Heart left ventricle (tissue), 16 donors: ENCODE data around the gene RNF133. TPM values are rescaled to one million over a fixed set of nuclear protein-coding genes. Genes with fewer than 3 reads are reported as not detected.

ENCODE experiments used
- ATAC-seq, 4 donors: fragments of 200-7000 bp; cut with Tn5 transposase; one replicate each; pipeline ENCODE4 v1.9.1; 2020 to 2022; ENCODE audit warnings: moderate library complexity in 4 of 4, mild to moderate bottlenecking in 3 of 4, moderate number of reproducible peaks in 1 of 4
- DNase-seq, 5 donors: peaks; one replicate each; pipeline ENCODE4 v3.0.0-alpha.2; 2020
- H3K27ac ChIP-seq, 12 donors: fragments of 200-600 bp; sonication (generic) in 4 of 12; one replicate each; pipeline versions ENCODE4 v1.5.0 to v1.8.0; 2016 to 2022; ENCODE audit warnings: mild to moderate bottlenecking in 2 of 12
- H3K27me3 ChIP-seq, 9 donors: fragments of 200-600 bp; sonication (generic) in 2 of 9; one replicate each; pipeline versions ENCODE4 v1.5.1 to v1.8.0; 2016 to 2022; ENCODE audit warnings: mild to moderate bottlenecking in 3 of 9
- H3K36me3 ChIP-seq, 9 donors: fragments of 200-600 bp; sonication (generic) in 2 of 9; one replicate each; pipeline versions ENCODE4 v1.5.0 to v1.8.0; 2018 to 2022; ENCODE audit warnings: mild to moderate bottlenecking in 2 of 9
- H3K4me1 ChIP-seq, 12 donors: fragments of 200-600 bp; sonication (generic) in 4 of 12; one replicate each; pipeline versions ENCODE4 v1.5.0 to v1.8.0; 2016 to 2022; ENCODE audit warnings: mild to moderate bottlenecking in 3 of 12
- H3K4me3 ChIP-seq, 12 donors: fragments of 200-600 bp; sonication (generic) in 4 of 12; one replicate each; pipeline versions ENCODE4 v1.5.0 to v1.8.0; 2017 to 2022; ENCODE audit warnings: mild to moderate bottlenecking in 9 of 12, moderate library complexity in 4 of 12
- H3K9me3 ChIP-seq, 12 donors: fragments of 200-600 bp; sonication (generic) in 4 of 12; one replicate each; pipeline versions ENCODE4 v1.5.0 to v1.8.0; 2016 to 2022; ENCODE audit warnings: mild to moderate bottlenecking in 1 of 12
- POLR2A ChIP-seq, 2 donors: fragments of 450-650 bp; IDR thresholded peaks; one replicate each; pipeline ENCODE4 v1.6.1; 2017; ENCODE audit warnings: antibody characterized with exemption in 2 of 2, mild to moderate bottlenecking in 2 of 2, moderate library complexity in 2 of 2
- WGBS, 4 donors: extraction: QIAGEN DNeasy Blood & Tissue Kit in 2 of 4; methylation state at CpG; one replicate each; pipeline versions ENCODE4 v1.1.5 to v1.1.7; 2013 to 2018; 5-methylcytosine and 5-hydroxymethylcytosine counted together
- intact Hi-C, 10 donors: fragments of 100-400 bp; cut with DNase I; formaldehyde crosslinking; loops; one replicate each; pipeline versions ENCODE4 v1.11.1 to v1.14.2; 2022
- polyA plus RNA-seq, 2 donors: library from polyadenylated mRNA; stranded (reverse); fragments of 200-250 nt; gene quantifications; one replicate each; pipeline ENCODE4 v1.2.3, GENCODE V29; 2013
- total RNA-seq, 9 donors: library from RNA; depleted of rRNA in 2 of 9; stranded (reverse); fragments of >200 nt in 2 of 9; fragmentation: NEBNext Ultra II Directional in 3 of 9; extraction: Animal tissue kit (Norgen Biotek cat#: 25700) in 3 of 9; gene quantifications; one replicate each; pipeline versions ENCODE4 v1.1.0 to v1.2.4, GENCODE V29; 2016 to 2023
- TF ChIP-seq, protein P1 (sequence below), 12 donors: fragments of 200-600 bp; sonication (generic) in 4 of 12; IDR thresholded peaks; one replicate each; pipeline versions ENCODE4 v1.5.0 to v1.8.0; 2018 to 2022; ENCODE audit warnings: antibody characterized with exemption in 12 of 12, mild to moderate bottlenecking in 5 of 12
- donor health status: ischemic (EF 13 %, LVEDD 7.1; RV severe dilation, severe dysfunction).
- donor health status: healthy with polysubstance abuse.
- donor health status: DM: no; HTN: yes; CAD: no.
- donor health status: DM: no; HTN: no; CAD: no.
- donor health status: ischemic (EF 25% LVEDD 6.9; RV normal size, moderate dysfunction).
- donor health status: ischemic (EF 25% LVEDD 5.7; RV mildly dilated, moderate dysfunction).
- donor health status: healthy.
- donor health status: DM: yes; HTN: yes; CAD: no.
- donor health status: ischemic (EF 35%, LVEDD 5.7; RV mildly dilated, moderate dysfunction).
- donor health status: nonischemic (EF 11% LVEDD 7.7; RV severe dilation, severe dysfunction).
- donor health status: DM: yes; HTN: yes; CAD: no.
- donor health status: PGD.
- donor health status: ischemic (EF 29% LVEDD 5.4; RV normal size, mild dysfunction).
- donor health status: nonischemic (EF 23%, LVEDD 6.1; RV moderate dilation, normal function).

Gene RNF133
- total and polyA plus RNA-seq, 11 donors: 0.06 to 0.69 (median 0.29) TPM; not detected in 4

- Histone ChIP-seq H3K27ac (no peak overlapping the region), H3K4me3 (no peak overlapping the region), H3K36me3 (no peaks in the 10 kb centered on the region), H3K9me3 (no peaks in the 10 kb centered on the region), H3K27me3 (no peaks in the 10 kb centered on the region), H3K4me1 (no peaks in the 10 kb centered on the region)
- no peak for ATAC-seq
- no peak for DNase-seq
- 93 to 100% (median 96%) methylated on average over 3 of the region's 3 CpGs for WGBS, 4 donors
- intact Hi-C loops: no loop called here
- no peak for TF ChIP-seq POLR2A (IDR thresholded peaks at IDR 0.05)
- TF ChIP-seq, protein P1, sequence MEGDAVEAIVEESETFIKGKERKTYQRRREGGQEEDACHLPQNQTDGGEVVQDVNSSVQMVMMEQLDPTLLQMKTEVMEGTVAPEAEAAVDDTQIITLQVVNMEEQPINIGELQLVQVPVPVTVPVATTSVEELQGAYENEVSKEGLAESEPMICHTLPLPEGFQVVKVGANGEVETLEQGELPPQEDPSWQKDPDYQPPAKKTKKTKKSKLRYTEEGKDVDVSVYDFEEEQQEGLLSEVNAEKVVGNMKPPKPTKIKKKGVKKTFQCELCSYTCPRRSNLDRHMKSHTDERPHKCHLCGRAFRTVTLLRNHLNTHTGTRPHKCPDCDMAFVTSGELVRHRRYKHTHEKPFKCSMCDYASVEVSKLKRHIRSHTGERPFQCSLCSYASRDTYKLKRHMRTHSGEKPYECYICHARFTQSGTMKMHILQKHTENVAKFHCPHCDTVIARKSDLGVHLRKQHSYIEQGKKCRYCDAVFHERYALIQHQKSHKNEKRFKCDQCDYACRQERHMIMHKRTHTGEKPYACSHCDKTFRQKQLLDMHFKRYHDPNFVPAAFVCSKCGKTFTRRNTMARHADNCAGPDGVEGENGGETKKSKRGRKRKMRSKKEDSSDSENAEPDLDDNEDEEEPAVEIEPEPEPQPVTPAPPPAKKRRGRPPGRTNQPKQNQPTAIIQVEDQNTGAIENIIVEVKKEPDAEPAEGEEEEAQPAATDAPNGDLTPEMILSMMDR (IDR thresholded peaks at IDR 0.05): no peak
Measured at GRCh38 chr7:122692769-122693309, 6.1 kb downstream of the RNF133 start.

DNA sequence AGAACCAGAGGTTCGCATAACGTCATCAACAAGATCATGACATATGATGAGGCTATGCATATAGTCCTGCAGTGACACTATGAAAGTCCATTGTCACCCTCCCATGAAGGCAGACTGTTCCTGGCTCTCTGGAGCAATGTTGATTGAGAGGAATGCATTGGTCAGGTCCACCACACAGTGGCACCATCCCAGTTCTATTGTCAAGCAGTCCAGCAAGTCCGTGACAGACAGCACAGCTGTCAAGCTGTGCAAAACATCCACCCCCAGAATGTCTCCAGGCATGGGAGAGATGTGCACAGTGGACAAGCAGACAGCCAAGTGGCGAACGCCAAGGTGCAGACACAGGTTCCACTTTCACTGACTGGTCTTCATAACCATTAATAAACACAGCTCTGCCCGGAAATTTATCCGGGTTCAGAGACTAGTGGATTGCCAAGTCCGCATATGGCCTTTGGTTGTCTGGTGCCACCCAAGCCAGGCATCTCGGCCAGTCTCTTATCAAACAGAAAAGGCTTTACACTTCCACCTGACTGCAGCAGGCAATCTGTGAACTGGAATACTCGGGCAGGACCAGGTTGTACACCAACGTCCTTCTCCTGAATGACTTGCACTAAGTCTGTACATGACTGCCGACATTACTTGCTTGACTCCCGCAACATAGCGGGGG, 7.2 kb downstream of the RNF133 start:
- intact Hi-C loops: no loop called here
- no peak overlapping the region for H3K27ac ChIP-seq
- ATAC-seq (peak in 2 of 4 donors; percentile 14 to 33), DNase-seq (no peak)
- TF ChIP-seq, protein P1 (IDR thresholded peaks at IDR 0.05): no peak
- no peak for TF ChIP-seq POLR2A (IDR thresholded peaks at IDR 0.05)
- no peaks in the 10 kb centered on the region for H3K36me3 ChIP-seq
- no peak overlapping the region for H3K4me3 ChIP-seq
- no peaks in the 10 kb centered on the region for H3K27me3 ChIP-seq
- WGBS, 4 donors: 84 to 90% (median 89%) methylated on average over 14 of the region's 14 CpGs
- no peaks in the 10 kb centered on the region for H3K9me3 ChIP-seq
- no peaks in the 10 kb centered on the region for H3K4me1 ChIP-seq

DNA sequence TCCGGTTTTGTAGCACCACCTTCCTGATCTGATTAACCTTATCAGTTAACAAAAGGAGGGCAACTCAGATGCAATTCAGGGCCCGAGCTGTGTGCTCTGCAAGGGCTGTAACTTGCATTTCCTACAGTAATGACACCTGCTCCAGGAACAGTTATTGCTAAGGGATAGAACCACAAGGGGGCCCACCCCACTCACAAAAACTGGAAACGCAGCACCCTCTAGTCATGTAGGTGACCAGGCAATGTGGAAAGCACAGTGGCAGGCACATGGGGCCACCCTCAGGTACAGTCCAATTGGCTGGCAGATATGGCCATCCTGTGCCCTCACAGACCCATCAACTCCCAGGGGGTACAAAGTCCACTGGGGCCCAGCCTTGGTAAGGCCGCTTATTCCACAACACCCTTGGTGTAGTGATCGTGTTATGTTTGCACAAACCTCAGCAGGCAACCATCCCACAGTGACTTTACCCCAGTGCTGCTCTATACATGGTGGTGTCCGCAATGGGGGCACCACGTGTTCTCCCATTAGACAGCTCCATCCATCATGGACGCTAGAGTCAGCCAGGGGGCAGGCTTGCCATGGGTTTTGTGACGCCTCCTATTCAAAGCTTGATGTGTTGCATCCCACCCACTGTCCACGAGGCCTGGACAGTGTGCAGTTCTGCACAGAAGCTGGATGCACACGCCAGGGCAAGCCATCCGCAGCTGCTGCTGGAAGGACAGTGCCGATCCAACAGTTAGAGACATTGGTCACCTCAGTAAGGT, 9.4 kb downstream of the RNF133 start:
- ATAC-seq: peak in 2 of 4 donors; percentile 10 to 18
- H3K27me3 ChIP-seq: no peaks in the 10 kb centered on the region
- H3K27ac ChIP-seq: no peak overlapping the region
- no peak for TF ChIP-seq POLR2A (IDR thresholded peaks at IDR 0.05)
- TF ChIP-seq, protein P1 (IDR thresholded peaks at IDR 0.05): no peak
- no peaks in the 10 kb centered on the region for H3K9me3 ChIP-seq
- no peaks in the 10 kb centered on the region for H3K36me3 ChIP-seq
- no peak overlapping the region for H3K4me3 ChIP-seq
- no peak for DNase-seq
- intact Hi-C loops: no loop called here
- WGBS, 4 donors: 87 to 97% (median 93%) methylated on average over 9 to 13 of the region's 13 CpGs
- no peaks in the 10 kb centered on the region for H3K4me1 ChIP-seq

DNA sequence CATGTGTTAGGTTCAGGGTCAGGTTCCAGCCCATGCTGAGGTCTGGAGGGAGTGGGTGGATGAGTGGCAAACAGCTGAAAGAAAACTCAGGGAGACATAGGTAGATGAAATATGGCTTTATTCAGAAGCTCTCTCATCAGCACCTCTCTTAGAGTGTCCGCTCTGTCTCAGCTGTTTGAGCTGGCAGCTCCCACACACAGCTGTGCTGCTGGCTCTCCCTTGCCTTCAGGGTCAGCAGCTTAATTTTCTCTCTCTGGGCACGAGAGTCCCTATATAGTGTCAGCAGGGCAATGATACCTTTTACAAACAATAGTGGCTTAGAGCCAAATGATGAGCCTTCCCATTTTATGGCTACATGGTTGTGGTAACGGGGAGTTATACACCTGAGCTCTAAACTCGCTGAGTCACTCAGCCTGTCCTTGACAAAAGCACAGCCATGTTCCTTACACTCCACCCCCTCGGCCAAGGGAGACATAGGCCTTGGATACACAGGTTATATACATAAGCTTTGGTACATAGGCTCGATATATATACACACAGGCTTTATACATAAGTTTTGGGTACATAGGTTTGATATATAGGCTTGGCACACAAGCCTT, 10.4 kb downstream of the RNF133 start:
- Histone ChIP-seq H3K4me3 (no peak overlapping the region), H3K27ac (no peak overlapping the region), H3K9me3 (no peaks in the 10 kb centered on the region), H3K27me3 (no peaks in the 10 kb centered on the region), H3K36me3 (no peaks in the 10 kb centered on the region), H3K4me1 (no peaks in the 10 kb centered on the region)
- TF ChIP-seq, protein P1 (IDR thresholded peaks at IDR 0.05): no peak
- no peak for TF ChIP-seq POLR2A (IDR thresholded peaks at IDR 0.05)
- WGBS, 4 donors: 55 to 70% (median 58%) methylated on average over 6 of the region's 6 CpGs
- intact Hi-C loops: no loop called here
- ATAC-seq (peak in 1 of 4 donors; percentile 23), DNase-seq (no peak)
